Measurements from ENCODE around the gene SMIM45.

Gene SMIM45

DNA sequence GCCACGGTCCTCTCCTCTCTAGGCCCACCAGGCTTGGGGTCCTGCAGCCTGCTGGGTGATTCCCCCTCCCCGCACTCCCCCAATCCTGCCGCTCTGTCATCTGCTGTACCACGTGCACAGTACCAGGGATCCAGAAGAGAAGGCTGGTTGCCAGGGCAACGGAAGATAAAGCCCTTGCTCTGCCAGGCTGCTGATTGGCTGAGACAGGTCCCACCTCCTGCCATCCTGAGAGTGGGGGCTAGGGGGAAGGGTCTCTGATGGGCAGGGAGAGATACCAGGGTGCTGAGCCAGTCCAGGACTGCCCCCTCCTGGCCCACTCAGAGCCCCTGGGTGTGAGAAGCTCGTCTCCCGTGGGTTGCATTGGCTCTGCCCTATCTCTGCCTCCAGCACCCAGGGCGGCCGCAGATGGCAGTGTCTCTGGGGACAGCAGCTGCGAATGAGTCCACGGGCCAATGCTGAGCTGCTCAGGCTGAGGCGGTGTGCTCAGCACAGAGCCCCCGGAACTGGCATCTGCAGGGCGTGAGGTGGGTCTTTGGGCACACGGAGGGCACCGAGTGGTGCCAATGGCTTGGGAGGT, at the start of gene SMIM45:
SMIM45 (plus strand) TSS at position 253 of the 577 bp plus-strand sequence.
- no peak for DNase-seq

DNA sequence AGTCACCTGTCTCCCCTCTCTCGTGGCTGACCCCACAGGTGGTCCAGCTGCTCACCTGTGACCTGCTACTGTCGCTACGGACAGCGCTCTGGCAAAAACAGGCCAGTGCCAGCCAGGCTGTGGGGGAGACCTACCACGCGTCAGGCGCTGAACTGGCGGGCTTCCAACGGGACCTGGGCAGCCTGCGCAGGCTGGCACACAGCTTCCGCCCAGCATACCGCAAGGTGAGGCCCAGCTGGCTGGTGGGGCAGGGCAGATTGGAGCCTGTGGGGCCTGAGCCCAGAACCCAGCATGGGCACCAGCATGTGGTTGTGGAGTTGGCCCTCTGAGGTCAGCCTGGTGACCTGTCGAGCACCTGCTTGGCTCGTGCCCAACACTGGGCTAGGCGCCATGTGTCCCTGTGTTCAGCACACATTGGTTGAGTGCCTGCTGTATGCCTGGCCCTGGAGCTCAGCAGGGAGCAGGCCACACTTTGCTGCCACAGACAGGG, 49.0 kb upstream of the SMIM45 start:
- no peak for DNase-seq

DNA sequence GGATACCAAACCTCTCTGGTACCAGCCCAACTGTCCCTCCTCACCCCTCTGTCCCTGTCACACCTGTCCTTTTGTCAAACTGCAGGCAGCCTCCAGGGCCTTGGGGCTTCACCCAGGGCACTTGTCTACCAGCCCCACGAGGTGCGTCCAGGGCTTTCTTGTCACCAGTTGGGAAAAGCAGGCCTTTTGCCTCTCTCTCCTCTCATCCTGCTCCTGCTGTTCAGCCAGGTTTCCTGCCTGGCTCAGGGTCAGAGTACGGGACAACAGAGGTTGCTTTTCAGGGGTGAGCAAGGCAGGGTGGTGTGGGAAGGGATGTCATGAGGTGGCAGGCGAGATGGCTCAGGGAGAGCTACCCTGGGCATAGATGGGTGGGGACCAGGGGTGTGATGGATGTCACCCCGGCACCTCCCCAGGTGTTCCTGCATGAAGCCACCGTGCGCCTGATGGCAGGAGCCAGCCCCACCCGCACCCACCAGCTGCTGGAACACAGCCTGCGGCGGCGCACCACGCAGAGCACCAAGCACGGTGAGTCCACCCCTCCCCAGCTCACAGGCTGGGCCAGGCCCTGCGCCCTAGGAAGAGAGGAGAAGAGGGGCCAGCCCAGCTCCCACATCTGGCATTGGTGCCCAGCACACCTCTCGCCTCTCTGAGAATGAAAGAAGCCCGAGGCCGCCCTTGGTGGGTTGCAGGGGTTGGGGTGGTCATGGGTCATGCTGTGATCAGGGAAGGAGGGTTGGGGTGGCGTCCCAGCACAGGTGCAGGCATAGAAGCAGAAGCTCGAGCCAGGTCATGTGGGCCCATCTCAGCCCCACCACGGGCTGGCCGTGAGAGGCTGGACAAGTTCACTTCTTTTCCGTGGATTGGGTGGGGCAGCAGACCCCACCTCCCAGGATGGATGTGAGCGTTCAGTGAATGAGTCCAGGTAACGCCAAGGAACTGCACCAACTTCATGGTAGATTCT, 47.2 kb upstream of the SMIM45 start:
- no peak for DNase-seq

DNA sequence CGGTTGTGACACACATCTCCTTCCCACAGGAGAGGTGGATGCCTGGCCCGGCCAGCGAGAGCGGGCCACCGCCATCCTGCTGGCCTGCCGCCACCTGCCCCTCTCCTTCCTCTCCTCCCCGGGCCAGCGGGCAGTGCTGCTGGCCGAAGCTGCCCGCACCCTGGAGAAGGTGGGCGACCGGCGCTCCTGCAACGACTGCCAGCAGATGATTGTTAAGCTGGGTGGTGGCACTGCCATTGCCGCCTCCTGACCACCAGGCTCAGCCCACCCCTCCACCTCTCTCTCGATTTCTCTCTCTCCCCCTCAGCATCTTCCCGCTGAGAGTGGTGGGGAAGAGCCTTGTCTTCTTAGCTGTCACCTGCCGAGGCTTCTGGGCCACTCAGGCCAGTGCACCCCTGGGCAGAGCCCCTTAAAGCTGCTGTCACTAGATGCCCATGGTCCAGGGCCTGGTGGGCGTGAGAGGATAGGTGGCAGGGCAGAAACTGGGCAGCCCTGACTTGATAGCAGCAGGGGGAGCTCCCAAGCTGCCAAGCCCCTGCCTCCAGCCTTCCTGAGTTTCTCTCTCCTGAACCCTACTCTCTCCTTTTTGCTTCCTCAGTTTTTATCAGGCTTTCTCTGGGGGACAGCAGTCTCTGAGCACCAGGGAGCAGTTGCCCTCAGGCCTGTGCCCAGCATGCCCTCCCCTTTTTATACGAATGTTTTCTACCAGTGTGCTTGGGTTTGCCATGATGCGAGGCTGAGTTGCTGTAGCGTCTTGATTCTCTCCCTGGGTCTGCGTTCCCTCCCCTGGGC, 46.3 kb upstream of the SMIM45 start:
- no peak for DNase-seq

DNA sequence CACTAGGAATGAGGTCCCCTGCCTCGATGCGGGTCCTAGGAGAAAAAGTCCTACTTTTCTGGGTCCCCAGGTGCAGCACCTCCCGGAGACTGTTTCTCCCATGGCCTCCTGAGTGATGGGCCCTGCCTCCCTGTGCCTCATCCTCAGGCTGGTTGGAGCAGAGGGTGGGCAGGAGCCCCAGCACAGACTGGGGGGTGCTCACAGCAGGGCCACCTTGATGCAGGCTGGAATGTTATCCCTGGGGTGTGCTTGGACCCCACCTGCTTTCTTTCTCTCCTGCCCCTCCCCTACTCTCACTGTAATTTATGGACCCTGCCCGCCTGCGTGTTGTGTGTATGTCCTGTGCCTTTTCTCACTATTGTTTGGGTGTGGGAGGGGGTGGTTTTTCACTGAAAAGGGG, 45.1 kb upstream of the SMIM45 start:
- DNase-seq: no peak

DNA sequence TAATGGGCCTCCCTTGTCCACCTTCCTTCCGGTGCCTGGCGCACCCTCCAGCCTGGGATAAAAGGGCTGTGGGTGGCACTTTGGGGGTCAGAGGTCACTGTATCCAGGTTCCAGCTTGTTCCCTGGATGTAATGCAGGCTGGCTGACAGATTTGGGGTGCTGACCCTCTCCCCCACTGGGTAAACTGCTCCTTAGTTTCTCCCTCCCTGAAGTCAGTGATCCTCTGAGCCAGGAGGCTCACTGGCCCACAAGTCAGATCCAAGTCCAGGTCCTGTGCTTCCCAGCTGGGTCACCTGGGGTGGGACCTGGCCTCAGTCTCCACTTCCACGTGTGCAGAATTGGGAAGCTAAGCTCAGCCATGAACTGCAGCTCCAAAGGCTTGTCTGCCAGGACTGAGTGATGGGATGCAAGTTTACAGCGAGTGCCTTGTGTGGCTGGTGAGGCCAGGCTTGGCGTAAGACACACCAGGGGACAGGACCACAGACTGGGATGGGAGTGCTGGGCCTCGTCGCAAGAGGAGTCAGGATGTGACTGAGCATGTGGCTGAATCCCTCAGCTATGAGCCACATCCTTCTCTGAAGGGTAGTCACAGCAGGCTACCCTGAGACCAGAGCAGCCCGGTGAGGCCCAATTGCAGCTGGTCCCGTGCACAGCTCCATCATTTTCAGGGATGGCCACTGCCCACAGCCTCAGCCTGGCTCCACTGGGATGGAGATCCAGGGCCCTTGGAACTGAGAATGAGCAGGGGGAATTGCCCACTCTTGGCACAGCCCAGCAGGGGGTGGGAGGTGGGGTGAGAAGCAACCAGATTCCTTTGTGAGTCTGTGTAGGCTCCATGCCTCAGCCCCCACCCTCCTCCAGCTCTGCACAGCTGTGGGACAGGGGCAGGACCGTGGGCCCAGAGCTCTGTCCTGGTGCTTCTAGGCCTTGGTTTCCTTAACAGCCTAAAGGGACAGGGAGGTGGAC, 44.2 kb upstream of the SMIM45 start:
- no peak for DNase-seq

DNA sequence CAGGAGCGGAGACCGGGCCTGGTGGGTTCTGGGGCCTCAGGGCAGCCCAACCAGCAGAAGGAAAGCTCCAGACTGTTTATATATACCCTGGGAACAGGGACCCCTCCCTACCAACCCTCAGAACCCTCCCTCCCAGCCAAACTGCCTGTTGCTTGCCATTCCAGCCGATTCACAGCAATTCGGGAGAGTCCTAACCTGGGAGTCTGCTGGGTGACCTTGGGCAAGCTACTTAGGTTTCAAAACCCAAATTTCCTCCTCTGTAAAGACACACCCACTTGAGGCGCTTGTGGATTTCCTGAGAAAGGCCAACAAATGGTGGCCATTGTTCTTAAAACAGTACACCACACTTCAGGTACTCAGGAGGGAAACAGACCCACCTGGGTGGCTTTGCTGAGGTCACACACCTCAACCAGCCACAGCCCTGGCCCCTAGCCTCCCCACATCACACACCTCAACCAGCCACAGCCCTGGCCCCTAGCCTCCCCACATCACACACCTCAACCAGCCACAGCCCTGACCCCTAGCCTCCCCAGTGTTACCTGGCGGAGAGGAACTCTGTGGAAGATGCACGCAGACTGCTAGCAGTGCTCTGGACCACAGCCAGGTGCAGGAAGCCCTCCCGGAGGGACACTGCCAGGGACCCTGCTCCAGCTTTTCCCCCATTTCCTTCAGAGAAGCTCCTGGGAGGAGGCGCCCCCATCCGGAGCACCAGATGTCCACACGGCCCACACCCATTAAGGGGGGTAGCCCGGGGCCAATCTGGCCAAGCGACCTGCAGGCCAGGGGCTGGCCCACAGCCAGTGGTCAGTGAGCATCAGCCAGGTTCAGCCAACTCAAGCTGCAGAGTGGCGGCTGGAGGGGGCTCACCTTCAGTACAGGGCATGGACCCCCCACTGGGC, 43.3 kb upstream of the SMIM45 start:
- no peak for DNase-seq

DNA sequence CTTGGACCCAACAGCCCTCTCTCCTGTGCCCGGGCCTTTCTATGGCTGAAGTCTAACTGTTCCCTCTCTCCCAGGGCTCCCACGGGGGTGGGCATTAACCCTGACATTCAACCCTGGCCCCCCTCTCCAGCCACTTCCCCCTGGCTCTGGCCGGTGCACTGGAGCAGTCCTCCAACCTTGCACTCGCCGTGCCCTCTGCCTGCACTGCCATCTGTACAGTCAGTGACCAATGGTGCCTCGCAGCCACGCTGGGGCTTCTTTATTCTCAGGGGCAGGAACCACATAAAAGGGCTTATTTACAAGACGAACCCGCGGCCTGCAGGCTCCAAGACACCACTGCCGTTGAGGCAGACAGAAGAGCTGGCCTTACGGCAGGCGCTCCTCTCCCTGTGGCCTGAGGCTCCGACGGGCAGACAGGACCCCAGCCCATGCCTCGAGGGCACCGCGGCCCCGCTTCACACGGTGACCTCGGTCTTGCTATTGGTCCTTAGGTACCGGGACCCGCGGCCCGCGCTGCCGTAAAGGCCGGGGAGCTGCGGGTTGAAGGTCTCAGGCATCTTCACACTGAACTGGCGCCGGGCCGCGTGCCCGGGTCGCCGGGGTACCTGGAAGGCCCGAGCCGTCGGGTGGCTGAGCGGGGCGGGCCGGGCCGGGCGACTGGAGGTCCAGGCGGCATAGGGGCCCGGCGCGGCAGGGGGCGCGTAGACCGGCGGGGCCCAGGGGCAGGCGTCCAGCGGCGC, 42.5 kb upstream of the SMIM45 start:
- DNase-seq: no peak

DNA sequence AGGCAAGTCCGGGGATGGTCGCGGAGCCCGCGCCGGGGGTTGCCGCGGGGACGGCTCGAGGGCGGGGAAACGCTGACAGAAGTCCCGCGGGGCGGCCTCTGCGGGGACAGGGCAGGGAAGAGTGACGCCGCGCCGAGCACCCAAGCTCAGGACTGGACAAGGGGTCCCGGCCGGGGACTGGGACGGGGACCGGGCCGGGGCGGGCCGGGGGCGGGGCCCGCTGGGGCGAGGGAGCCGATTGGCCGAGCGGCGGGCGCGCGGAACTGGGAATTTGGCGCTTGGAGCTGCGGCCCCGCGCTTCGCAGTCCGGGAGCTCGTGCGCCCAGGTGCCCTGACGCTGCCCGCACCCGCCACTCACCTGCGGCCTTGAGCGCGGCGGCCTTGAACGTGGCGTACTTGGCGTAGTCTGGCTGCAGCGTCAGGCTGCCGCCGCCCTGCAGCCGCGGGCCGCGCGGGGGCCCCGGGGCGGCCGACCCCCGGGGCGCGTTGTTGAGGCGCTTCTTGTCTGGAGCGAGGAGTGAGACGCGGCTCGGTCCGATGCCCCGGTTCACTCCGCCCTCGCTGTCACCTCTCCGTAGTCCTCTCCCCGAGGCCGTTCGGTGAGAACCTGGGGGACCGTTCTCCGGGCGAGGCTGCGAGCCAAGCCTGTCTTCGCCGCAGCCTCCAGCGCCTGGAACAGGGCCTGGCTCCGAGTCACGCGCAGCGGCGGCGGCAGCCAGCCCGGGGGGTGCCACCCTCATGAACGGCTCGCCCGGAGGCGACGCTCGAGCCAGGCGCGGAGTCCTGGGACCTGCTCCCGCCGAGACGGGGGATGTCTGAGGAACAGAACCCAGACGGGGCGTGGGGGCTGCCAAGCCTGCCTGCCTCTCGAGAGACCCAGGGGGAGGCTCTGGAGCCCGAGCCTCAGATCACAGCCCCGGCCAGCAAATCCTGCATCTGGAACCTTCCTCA, 41.6 kb upstream of the SMIM45 start:
- DNase-seq: no peak

DNA sequence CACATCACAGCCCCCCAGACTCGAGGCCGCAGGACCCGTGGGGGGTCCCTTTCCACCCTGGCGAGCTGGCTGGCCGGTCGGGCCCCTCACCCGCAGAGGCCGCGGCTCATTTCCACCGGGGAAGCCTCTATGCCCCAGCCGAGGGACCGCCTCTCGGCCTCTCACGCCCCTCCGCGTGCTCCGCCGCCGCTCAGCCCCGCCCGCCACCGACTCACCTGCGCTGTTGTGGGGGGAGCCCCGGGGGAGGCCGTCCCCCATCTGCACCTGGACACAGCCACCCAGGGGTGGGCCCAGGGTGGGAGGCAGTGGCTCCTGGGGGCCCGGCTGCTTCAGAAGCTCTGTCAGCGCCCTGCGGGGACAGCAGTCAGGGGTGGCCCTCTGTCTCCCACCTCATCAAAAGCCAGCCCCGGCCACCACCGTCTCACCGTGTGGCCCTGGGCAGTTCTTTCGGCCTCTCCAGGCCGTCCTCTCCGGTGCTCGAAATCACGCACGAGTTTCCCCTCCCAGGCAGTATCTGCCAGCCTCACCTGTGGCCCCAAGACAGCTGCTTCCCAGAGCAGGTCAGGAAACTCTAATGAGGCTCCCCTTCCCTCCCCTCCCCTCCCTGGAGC, 40.8 kb upstream of the SMIM45 start:
- no peak for DNase-seq

DNA sequence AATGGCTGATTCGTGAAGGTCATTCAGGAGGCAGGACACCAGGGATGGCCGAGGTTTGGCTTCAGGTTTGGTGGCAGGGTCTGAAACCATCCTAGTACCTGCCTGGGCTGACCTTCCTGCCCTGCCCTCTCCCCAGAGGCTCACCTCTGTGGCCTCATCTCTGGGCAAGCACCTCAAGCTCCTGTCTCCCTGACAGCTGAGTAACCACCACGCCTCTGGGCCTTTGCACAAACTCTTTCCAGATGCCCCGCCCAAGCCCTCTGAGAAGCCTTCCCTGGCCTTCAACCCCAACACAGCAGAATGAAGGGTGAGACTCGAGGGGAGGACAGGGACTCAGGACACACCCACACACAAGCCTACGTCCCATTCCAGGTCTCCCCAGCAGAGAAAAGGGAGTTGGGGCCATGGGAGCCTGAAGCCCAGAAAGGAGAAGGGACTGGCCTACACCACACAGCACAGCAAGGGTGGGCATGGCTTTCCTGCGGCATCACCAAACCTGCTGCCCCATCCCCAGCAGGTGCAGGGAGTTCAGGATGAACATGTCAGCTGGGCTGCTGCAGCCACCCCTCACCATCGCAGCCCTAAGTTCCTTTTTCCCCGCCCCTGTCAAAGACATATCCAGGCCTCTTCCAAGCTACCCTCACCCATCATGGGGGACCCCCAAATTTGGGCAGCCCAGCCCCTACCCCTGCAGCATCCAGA, 39.5 kb upstream of the SMIM45 start:
- DNase-seq: no peak

DNA sequence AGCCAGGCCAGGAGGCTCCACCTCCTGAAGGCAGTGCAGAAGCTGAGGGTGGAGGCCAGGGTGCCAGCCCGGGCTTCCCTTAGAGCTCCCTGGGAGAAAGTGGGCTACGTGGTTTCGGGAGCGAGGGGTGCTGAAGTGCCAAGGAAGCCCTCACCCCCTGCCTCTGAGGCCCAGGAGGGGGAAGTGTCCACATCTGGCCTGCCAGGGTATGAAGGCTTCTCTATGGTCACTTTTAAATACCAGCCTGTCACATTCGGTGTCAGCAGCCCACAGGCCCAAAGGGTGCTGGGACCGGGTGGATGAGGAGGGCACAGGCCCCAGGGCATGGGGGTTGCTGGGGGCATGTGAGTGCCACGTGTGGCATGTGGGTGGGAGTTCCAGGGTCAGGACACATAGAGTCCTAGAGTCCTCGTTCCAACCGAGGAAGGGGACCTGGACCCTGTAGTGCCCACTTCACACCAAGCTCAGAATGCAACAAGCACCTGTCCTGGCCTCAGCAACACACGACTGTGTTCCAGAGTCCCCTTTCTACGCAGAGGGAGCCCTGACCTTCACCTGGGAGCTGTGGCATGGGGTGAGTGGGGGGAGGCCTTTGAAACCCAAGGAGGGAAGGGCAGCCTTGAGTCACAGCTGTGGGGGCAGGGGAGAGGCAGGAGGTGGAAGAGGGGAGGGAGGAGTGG, 38.8 kb upstream of the SMIM45 start:
- DNase-seq: no peak

DNA sequence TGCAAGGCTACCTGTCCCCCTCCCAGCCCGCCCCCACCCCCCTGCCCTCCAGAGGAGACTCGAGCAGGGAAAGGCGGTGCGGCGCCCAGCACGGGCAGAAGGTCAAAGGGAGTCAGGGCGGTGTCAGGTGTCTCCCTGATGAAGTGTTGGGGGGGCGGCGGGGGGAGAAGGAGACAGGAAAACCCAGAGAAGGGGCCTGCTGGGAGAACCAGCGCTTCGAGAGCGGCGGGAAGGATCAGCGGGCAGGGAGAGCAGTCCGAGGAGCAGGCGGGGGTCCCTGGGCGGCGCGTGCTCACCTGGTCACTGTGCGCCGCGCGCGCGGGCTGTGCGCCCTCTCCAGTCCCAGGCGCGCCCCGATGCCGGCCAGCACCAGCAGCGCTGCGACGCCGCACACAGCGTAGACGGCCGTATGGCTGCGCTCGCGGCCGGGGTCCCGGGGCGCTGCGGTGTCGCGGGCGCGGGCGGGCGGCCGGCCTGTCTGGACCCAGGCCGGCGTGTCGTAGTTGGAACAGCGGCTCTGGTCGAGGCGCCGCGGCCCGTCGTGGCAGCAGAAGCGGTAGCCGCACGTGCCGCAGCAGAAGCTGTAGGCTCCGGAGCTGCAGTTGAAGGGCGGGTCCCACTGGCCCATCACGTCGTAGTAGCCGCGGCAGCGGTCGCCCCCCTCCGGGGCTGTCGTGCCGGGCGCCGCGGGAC, 38.0 kb upstream of the SMIM45 start:
- DNase-seq: no peak

DNA sequence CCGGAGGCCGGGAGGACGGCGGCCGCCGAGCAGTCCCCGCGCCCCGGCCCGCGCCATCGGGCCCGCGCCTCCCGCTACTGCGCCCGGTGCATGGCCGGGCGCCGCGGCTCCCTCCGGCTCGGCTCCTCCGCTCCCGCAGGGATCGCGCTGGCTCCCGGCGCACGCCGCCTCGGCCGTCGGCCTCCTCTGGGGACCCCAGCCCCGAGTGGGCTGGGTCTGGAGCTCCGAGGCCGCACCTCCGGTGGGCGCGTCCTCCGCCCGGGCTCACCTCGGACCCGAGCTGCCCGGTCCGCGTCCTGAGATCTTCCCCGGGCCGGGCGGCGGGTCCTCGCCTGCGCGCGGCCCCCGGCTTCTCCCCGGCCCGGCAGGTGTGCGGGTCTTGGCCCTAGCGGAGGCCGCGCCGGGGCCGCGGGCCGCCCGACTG, 37.3 kb upstream of the SMIM45 start:
- no peak for DNase-seq

DNA sequence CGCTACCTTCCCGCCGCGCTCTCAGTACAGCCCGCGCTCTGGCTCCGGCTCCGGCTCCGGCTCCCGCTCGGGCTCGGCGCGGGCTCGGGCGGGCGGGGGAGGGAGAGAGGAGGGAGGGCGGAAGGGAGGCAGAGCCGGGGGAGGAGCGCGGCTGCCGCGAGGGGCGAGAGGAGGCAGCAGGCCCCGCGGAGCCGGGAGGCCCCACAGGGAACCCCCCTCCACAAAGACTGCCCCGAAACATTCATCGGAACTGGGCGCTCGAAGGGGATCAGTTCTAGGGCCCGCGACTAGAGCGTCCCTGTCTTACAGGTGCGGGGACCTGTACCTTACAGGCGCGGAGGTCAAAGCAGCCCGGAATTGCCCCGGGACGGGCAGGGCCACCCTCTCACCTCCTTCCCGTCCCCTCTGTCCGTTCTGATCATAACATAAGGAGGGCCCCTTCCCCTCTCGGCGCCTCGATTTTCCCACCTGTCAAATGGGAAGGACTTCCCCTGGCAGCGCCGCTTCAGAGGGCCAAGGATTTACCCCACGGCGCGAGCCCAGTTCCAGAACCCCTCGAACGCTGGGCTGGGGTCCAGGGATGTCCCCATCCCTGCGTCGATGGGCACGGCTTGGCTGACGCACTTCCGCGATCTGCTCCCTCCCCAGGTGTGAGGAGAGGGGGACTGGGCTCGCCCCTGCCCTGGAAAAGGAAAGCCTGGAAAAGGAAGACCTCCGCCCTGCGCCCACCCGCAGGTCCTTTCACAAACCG, 36.7 kb upstream of the SMIM45 start, which contains the start of gene SHISA8:
SHISA8 (minus strand) TSS at position 40 of the 751 bp plus-strand sequence. CDS start 407 bp downstream, outside the sequence.
- DNase-seq: no peak

All from SIG-M5 (cell line).